ENCODE measurements around the gene SFXN5.
"Not testable (repeated sequence)": the region's sequence is repeated elsewhere in the genome, so short reads cannot be mapped to it uniquely, and the experiment has no call there.

DNA sequence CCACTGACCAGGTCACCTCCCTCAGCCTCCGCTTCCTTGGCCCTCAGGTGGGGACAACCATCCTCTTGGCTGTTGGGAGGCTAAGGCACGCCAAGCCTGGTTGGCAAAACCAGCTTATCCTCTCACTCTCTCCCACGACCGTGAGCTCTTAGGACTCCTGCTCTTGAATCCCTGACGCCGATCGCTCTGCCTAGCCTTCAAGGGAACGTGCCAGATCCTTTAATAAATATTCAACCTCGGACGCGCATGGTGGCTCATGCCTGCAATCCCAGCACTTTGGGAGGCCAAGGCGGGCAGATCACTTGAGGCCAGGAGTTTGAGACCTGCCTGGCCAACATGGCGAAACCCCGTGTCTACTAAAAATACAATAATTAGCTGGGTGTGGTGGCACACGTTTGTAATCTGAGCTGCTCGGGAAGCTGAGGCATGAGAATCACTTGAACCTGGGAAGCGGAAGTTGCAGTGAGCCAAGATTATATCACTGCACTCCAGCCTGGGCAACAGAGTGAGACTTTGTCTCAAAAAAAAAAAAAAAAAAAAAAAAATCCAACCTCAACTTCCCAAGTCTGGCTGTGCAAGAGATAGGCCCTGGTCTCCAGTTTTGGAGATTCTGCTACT, 22.2 kb upstream of the SFXN5 start:
- TF ChIP-seq, protein P1, sequence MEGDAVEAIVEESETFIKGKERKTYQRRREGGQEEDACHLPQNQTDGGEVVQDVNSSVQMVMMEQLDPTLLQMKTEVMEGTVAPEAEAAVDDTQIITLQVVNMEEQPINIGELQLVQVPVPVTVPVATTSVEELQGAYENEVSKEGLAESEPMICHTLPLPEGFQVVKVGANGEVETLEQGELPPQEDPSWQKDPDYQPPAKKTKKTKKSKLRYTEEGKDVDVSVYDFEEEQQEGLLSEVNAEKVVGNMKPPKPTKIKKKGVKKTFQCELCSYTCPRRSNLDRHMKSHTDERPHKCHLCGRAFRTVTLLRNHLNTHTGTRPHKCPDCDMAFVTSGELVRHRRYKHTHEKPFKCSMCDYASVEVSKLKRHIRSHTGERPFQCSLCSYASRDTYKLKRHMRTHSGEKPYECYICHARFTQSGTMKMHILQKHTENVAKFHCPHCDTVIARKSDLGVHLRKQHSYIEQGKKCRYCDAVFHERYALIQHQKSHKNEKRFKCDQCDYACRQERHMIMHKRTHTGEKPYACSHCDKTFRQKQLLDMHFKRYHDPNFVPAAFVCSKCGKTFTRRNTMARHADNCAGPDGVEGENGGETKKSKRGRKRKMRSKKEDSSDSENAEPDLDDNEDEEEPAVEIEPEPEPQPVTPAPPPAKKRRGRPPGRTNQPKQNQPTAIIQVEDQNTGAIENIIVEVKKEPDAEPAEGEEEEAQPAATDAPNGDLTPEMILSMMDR (IDR thresholded peaks at IDR 0.05; ENCODE audit: poor library complexity, severe bottlenecking), result not testable (repeated sequence)
- TF ChIP-seq RAD21 (conservative IDR thresholded peaks at IDR 0.05); EP300 (conservative IDR thresholded peaks at IDR 0.05; ENCODE audit: poor library complexity, severe bottlenecking); TAF1 (IDR thresholded peaks at IDR 0.05; ENCODE audit: low read depth); POLR2AphosphoS5 (IDR thresholded peaks at IDR 0.05); SMC3 (conservative IDR thresholded peaks at IDR 0.05; ENCODE audit: poor library complexity); EZH2 (IDR thresholded peaks at IDR 0.05; ENCODE audit: borderline replicate concordance, insufficient read depth, low read length, poor library complexity, severe bottlenecking): not testable (repeated sequence)

All from neural cell (in vitro differentiated cells).